Bone marrow (tissue), 2 donors: Measurements from ENCODE around the gene ZFPM1.
"Not testable (repeated sequence)": the region's sequence is repeated elsewhere in the genome, so short reads cannot be mapped to it uniquely, and the experiment has no call there.

Experiments
- DNase-seq, 2 donors: peaks; one replicate each; lab custom pipeline; 2025; lab: John Stamatoyannopoulos, UW

The ZFPM1 gene

DNA sequence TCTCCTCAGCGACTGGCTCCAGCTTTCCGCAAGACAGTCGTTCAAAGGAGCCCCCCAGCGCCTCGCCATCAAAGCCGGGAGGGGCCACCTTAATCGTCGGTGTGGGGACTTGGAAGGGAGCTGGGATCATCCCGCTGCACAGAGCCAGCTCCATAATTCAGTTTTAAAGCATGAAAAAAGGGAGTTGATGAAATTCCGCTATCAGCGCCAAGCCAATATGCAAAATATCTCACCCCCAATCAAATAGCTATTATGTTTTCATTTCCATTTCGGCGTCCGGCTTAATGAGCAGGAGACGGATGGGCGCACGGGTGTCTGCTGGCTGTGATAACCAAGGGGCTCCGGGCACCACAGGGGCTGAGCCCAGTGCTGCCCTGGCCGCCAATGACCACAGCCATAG, 27.7 kb downstream of the ZFPM1 start:
- DNase-seq: no peak

GRCh38 chr16:88481851-88482250, 28.8 kb downstream of the ZFPM1 start:
- DNase-seq: no peak

DNA sequence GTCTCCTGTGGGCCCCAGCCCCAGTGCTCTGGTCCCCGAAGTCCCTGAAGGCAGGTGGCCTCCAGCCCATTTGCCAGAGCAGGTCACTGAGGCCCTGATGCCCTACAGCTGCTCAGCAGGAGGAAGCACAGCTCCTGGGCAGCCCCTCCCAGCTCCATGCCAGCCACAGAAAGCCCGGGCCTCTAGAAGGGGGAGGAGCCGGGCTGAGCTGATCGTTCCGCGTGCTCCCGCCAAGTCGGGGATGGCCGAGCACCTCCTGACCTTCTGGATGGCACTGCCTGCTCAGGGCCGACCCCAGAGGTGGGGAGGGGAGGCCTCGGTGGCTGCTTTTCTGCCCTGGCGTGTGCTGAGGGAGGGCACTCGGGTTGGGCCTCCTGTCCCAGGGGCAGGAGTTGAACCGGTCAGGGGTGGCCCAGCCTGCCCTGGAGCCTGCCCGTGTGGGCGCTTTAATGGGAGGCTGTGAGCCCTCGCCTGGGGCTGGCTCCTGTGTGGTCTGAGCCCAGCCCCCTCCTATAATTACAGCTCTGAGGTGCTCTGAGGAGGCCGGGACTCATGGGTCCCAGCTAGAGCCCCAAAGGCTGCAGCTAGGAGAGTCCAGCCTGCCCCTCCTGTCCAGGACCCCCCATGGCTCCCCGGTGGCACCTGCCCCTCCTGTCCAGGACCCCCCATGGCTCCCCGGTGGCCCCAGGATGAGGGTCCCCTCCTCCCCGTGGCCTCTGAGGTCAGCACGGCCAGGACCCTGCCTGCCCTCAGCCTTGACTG, 29.7 kb downstream of the ZFPM1 start:
- no peak for DNase-seq

DNA sequence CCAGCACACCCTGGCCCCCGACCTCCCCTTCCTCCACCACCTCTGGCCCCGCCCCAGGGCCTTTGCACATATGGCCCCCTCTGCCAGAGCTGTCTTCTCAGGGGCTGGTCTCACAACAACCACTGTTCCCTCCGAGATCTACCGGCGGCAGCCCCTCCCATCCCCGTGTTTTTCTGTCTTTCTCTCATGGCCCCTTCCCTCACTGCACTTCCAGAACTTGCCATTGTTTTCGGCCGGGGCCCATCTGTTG, 30.2 kb downstream of the ZFPM1 start:
- no peak for DNase-seq

GRCh38 chr16:88484505-88485365, 31.7 kb downstream of the ZFPM1 start:
- no peak for DNase-seq

- not testable (repeated sequence) for DNase-seq
Observed at GRCh38 chr16:88485366-88485741, 32.3 kb downstream of the ZFPM1 start.

DNA sequence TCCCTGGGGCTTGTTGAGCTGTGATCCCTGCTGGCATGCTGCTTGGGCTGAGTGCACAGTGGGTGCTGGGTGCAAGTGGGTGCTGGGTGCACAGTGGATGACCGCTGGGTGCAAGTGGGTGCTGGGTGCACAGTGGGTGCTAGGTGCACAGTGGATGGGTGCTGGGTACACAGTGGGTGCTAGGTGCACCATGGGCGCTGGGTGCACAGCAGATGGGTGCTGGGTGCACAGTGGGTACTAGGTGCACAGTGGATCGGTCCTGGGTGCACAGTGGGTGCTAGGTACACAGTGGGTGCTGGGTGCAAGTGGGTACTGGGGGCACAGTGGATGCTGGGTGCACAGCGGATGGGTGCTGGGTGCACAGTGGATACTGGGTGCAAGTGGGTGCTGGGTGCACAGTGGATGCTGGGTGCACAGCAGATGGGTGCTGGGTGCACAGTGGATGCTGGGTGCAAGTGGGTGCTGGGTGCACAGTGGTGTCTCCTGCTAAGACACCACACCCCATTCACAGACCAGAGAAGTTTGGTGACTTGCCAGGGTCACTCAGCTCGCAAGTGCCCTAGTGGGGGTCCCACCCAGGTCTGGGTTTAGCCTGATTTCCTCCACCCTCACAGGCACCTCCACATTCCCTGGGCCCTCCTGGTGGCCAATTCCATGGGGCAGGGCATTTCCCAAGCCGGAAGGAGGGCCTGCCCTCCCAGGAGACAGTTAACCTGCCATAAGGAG, 33.5 kb downstream of the ZFPM1 start:
- no peak for DNase-seq

DNA sequence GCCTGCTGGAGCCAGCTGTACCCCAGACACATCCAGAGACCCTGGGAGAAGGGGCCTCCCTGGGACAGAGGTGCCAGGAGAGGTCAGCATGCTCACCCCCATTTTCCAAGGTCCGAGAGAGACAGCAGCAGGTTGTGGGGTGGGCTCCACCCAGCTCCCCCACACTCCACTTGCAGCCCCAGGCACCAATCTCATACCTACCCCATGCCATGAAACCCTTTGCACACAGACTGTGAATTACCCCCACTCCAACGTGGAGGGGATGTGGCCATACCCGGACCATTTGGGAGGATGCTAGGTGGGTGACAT, 34.0 kb downstream of the ZFPM1 start:
- no peak for DNase-seq

DNA sequence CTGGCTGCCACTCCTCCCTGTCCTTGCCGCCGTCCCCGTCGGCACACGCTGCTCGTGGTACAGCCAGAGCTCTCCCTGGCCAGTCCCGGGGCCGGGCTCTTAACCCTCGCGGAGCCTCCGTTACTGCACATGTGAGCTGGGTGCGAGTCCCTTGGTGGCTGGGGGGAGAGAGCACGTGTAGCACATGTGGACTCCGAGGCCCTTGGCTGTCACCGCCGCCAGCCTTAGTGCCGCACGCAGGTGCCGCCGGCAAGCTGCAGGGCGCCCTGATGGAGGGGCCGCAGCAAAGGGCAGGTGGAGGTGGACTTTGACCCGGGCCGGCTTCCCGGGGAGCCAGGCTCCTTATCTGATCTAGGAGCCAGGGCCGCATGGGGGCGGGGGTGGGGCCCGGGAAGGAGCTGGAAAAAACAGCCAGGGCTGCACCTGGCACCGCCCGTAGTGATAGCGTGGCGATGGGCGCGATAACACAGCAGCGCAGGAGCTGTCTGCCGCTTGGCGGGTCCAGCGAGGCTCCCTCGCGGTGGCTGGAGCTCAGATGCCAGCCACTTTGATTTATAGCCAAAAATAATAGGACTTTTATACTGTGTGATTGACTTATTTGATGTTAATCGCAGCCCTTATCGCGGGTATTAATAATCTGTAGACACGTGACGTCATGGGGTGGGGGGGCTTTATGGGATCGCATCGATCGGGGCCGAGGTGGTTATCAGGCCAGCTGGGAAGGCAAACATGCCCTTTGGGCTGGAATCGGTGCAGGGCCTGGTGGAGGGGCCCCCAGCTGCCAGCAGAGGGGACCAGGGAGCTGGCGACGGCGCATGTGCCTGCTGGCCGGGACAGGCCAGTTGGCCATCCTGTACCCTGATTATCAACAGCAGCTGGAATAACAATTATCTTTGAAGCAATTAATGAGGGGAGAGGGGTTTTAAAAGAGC, 35.1 kb downstream of the ZFPM1 start:
- DNase-seq: no peak

- DNase-seq: no peak
Observed at GRCh38 chr16:88489163-88489741, 36.2 kb downstream of the ZFPM1 start.

GRCh38 chr16:88491001-88491559, 38.0 kb downstream of the ZFPM1 start:
- no peak for DNase-seq

DNA sequence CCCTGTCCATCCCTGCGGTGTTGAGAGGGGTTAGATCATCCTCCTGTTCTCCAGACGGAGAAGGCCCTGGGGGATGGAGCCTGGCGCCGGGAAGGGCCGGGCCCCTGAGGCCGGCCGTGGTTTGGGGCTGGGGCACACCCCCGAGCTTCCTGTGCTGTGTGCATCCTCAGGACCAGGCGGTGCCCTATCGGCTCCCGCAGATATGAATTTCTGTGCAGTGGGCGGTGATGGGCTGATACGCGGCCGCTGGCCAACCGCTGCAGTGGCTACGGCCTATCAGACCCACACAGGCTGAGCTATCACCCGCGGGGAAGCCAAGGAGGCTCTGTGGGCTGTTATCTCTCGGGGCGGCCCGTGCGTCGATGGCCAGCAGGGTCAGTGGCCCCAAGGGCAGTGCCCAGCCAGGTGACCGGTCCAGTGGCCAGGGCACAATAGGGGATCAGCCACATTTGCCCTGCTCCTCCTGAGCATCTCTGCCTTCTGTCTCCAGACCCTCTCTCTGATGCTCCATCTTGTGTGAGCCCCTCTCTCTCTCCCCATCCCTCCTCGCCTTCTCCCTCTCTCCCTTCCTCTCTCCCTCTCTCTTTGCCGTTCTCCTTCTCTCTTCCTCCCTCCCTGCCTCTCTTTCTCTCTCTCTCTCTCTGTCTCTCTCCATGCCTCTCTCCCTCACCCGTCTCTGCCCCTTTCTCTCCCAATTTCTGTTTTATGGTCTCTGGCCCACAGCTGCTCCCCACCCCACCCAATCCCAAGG, 38.7 kb downstream of the ZFPM1 start:
- DNase-seq: no peak

GRCh38 chr16:88493879-88494278, 40.8 kb downstream of the ZFPM1 start:
- DNase-seq: no peak

DNA sequence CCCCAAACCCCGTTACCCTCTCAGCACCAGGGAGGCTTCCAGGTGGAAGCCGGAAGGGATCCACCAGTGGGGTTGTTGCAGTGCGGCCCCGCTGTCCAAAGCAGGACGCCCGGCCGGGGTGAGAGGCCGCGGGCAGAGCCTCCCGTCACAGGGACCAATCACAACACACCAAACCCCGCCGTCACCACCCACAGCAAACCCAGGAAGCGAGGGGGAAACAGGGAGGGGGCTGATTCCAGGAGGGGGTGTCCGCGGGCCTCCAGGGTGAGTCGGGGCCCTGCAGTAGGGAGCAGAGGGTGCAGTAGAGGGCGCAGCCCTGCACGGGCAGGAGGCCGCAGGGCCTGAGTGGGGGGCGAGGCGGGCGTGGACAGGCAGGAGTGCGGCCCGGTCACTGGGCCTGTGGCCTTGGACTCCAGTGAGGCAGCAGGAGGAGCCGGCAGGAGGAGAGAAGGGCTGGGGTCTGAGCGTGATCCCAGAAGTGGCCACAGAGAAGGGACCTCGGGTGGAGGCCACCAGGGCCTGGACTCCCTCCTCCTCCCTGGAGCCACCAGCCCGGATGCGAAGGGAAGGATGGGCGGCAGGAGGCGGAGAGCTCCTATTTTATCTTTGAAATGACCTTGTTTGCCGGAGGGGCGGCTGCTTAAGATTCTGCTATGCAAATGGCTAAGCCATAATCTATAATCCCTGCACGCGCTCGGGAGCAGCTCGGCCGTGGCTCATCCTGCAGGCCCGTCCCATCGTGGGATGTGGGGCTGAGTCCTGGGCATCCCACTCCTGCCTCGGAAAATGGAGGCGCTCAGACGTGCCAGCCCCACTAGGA, 41.5 kb downstream of the ZFPM1 start:
- no peak for DNase-seq

GRCh38 chr16:88495268-88495772, 42.2 kb downstream of the ZFPM1 start:
- DNase-seq: no peak

- no peak for DNase-seq
Observed at GRCh38 chr16:88497561-88498462, 44.7 kb downstream of the ZFPM1 start.

- no peak for DNase-seq
Observed at GRCh38 chr16:88498576-88499208, 45.6 kb downstream of the ZFPM1 start.

GRCh38 chr16:88499292-88499691, 46.2 kb downstream of the ZFPM1 start:
- no peak for DNase-seq
